ENCODE measurements around the gene IGSF23. TPM values are rescaled to one million over a fixed set of nuclear protein-coding genes. Genes with fewer than 3 reads are reported as not detected.

The IGSF23 gene
- total and polyA plus RNA-seq, 2 of the 13 experiments (the other 11 are each of a cell fraction or from before 2014, with no cell fraction given): 2.3 to 8.8 TPM

GRCh38 chr19:44620667-44621066 is 7.3 kb downstream of the IGSF23 start:
- no peak overlapping the region for H3K27ac ChIP-seq (ENCODE audit: extremely low read length, insufficient read depth, low read length)
- H3K4me1 ChIP-seq (ENCODE audit: insufficient read depth, low read length): peaks cover 65% of the 10 kb centered on the region
- no peaks in the 10 kb centered on the region for H3K27me3 ChIP-seq (ENCODE audit: control insufficient read depth in 1 of 2, insufficient read depth in 2 of 2, low read length in 2 of 2)
- no peak overlapping the region for H3K4me3 ChIP-seq (replicated peaks in 1 of 3; ENCODE audit: insufficient read depth in 1 of 3, low read depth in 2 of 3, low read length in 3 of 3)
- no peak for DNase-seq (ENCODE audit: low spot score)
- POLR2A ChIA-PET: interaction anchor here (1.2 kb wide), 1 partner anchor 16 kb away, joined by 3 read pairs; no protein-coding TSS in a partner anchor
- peaks cover 2 to 4% of the 10 kb centered on the region in 2 experiments; a peak in 3 of 5 replicates for H3K36me3 ChIP-seq (replicated peaks in 1 of 2; ENCODE audit: control insufficient read depth in 1 of 2, insufficient read depth in 2 of 2, low read length in 2 of 2)
- no peak overlapping the region for H2AFZ ChIP-seq (ENCODE audit: low read length)
- no TSS peak for BruUV-seq (replicated peaks)
- CTCF ChIA-PET (ENCODE audit: low intra/inter-chr PET ratio, low total read pairs): no interaction called here
- no peak for FAIRE-seq
- H3K9ac ChIP-seq (ENCODE audit: insufficient read depth, low read depth, low read length): no peak overlapping the region
- TF ChIP-seq ZBTB21 (CRISPR knock-in tag; IDR thresholded peaks at IDR 0.05): peak; percentile 74; the same call in 1 of the 2 replicates
- no peak for TF ChIP-seq GMEB2 (CRISPR knock-in tag; IDR thresholded peaks at IDR 0.05; ENCODE audit: low read depth)
- TF ChIP-seq ATF7 (IDR thresholded peaks at IDR 0.05): 0 out of 2 replicates have a peak, but pooled peaks have one; percentile 2
- no peak for TF ChIP-seq ATF7 (CRISPR knock-in tag; IDR thresholded peaks at IDR 0.05)
- no peak for TF ChIP-seq SAFB2 (CRISPR knock-in tag; IDR thresholded peaks at IDR 0.05; ENCODE audit: borderline replicate concordance, low read depth)
- H3K4me2 ChIP-seq (ENCODE audit: low read depth, low read length): no peak overlapping the region
- H3K9me3 ChIP-seq (ENCODE audit: low read length): no peaks in the 10 kb centered on the region
- no peaks in the 10 kb centered on the region for H3K79me2 ChIP-seq (ENCODE audit: insufficient read depth, low read length)
- intact Hi-C loops (cut with micrococcal nuclease; ENCODE audit: unreplicated experiment) (no loop called here), in situ Hi-C loops (cut with HindIII; ENCODE audit: extremely low pct_ligation_motif_present, low pct_unique_long_range_greater_than_20kb) (no loop called here)
- no peak for ATAC-seq
- H4K20me1 ChIP-seq (ENCODE audit: insufficient read depth, low read length): no peaks in the 10 kb centered on the region
- WGBS (ENCODE audit: low lambda C conversion rate): 100% methylated on average over 1 of the region's 5 CpGs

GRCh38 chr19:44621367-44621766 is 8.0 kb downstream of the IGSF23 start:
- no TSS peak for BruUV-seq (replicated peaks)
- H3K4me2 ChIP-seq (ENCODE audit: low read depth, low read length): no peak overlapping the region
- intact Hi-C loops (cut with micrococcal nuclease; ENCODE audit: unreplicated experiment): no loop called here
- H2AFZ ChIP-seq (ENCODE audit: low read length): no peak overlapping the region
- FAIRE-seq (no peak), ATAC-seq (peak; percentile 31; the same call in 1 of the 3 replicates), DNase-seq (ENCODE audit: low spot score) (no peak)
- no peaks in the 10 kb centered on the region for H3K9me3 ChIP-seq (ENCODE audit: low read length)
- in situ Hi-C loops (cut with HindIII; ENCODE audit: extremely low pct_ligation_motif_present, low pct_unique_long_range_greater_than_20kb): no loop called here
- no peaks in the 10 kb centered on the region for H4K20me1 ChIP-seq (ENCODE audit: insufficient read depth, low read length)
- H3K79me2 ChIP-seq (ENCODE audit: insufficient read depth, low read length): no peaks in the 10 kb centered on the region
- H3K9ac ChIP-seq (ENCODE audit: insufficient read depth, low read depth, low read length): no peak overlapping the region
- ChIA-PET CTCF (ENCODE audit: low intra/inter-chr PET ratio, low total read pairs) (no interaction called here), POLR2A (interaction anchor here (0.7 to 1.2 kb wide), 3 partner anchors 10 to 15 kb away, joined by 3 read pairs; no protein-coding TSS in a partner anchor)
- H3K36me3 ChIP-seq (replicated peaks in 1 of 2; ENCODE audit: control insufficient read depth in 1 of 2, insufficient read depth in 2 of 2, low read length in 2 of 2): peaks cover 2 to 4% of the 10 kb centered on the region in 2 experiments; a peak in 3 of 5 replicates
- no peak overlapping the region for H3K4me3 ChIP-seq (replicated peaks in 1 of 3; ENCODE audit: insufficient read depth in 1 of 3, low read depth in 2 of 3, low read length in 3 of 3)
- TF ChIP-seq HNF4A (CRISPR knock-in tag; IDR thresholded peaks at IDR 0.05) (peak; percentile 36), CEBPB (IDR thresholded peaks at IDR 0.05; ENCODE audit: borderline replicate concordance, low read depth, low read length) (peak; percentile 73; the same call in 1 of the 2 replicates), ZNF121 (CRISPR knock-in tag; IDR thresholded peaks at IDR 0.05) (peak; percentile 48; the same call in 1 of the 2 replicates), POLR2A (IDR thresholded peaks at IDR 0.05; ENCODE audit: insufficient read depth in 1 of 2, low read depth in 2 of 2, low read length in 2 of 2) (no peak)
- no peak overlapping the region for H3K27ac ChIP-seq (ENCODE audit: extremely low read length, insufficient read depth, low read length)
- WGBS (ENCODE audit: low lambda C conversion rate): 64% methylated on average over 6 of the region's 6 CpGs
- H3K27me3 ChIP-seq (ENCODE audit: control insufficient read depth in 1 of 2, insufficient read depth in 2 of 2, low read length in 2 of 2): no peaks in the 10 kb centered on the region
- peaks cover 67% of the 10 kb centered on the region for H3K4me1 ChIP-seq (ENCODE audit: insufficient read depth, low read length)
